Liver (tissue), 9 donors: ENCODE measurements around the gene XAF1. TPM values are rescaled to one million over a fixed set of nuclear protein-coding genes. Genes with fewer than 3 reads are reported as not detected.

Experiments
- DNase-seq: peaks from one replicate; pipeline ENCODE4 v3.0.0-alpha.2; 2017; ENCODE audit warnings: low spot score
- H3K27ac ChIP-seq, 2 donors: one replicate each; pipeline ENCODE4 v1.7.0; 2013; ENCODE audit warnings: inconsistent platforms in 2 of 2, low read length in 2 of 2, control low read depth in 1 of 2, low read depth in 1 of 2, mild to moderate bottlenecking in 1 of 2
- H3K27me3 ChIP-seq, 4 donors: one replicate each; pipeline versions ENCODE4 v1.6.1 to v1.7.0; 2013; ENCODE audit warnings: low read length in 3 of 4, inconsistent platforms in 1 of 4, mild to moderate bottlenecking in 1 of 4, moderate library complexity in 1 of 4; ENCODE audit not compliant: control insufficient read depth in 4 of 4, insufficient read depth in 4 of 4
- H3K36me3 ChIP-seq, 4 donors: one replicate each; pipeline versions ENCODE4 v1.6.1 to v1.7.0; 2013; ENCODE audit warnings: low read length in 3 of 4, mild to moderate bottlenecking in 3 of 4, low read depth in 1 of 4, moderate library complexity in 1 of 4; ENCODE audit not compliant: control insufficient read depth in 4 of 4, insufficient read depth in 3 of 4
- H3K4me1 ChIP-seq, 4 donors: one replicate each; pipeline versions ENCODE4 v1.6.1 to v1.7.0; 2013; ENCODE audit warnings: low read length in 3 of 4, mild to moderate bottlenecking in 3 of 4, moderate library complexity in 1 of 4; ENCODE audit not compliant: control insufficient read depth in 4 of 4, insufficient read depth in 4 of 4
- H3K4me3 ChIP-seq, 3 donors: one replicate each; pipeline versions ENCODE4 v1.6.1 to v1.7.0; 2013; ENCODE audit warnings: low read length in 3 of 3, control low read depth in 1 of 3, low read depth in 1 of 3, mild to moderate bottlenecking in 1 of 3
- H3K9ac ChIP-seq, 2 donors: one replicate each; pipeline ENCODE4 v1.7.0; 2013; ENCODE audit warnings: low read length in 2 of 2, mild to moderate bottlenecking in 2 of 2, moderate library complexity in 2 of 2, control low read depth in 1 of 2, low read depth in 1 of 2
- H3K9me3 ChIP-seq, 4 donors: one replicate each; pipeline versions ENCODE4 v1.6.1 to v1.7.0; 2013; ENCODE audit warnings: low read length in 3 of 4; ENCODE audit not compliant: control insufficient read depth in 4 of 4
- EGR1 ChIP-seq, 2 donors: IDR thresholded peaks; 2 replicates each; pipeline ENCODE4 v1.6.1; 2016 to 2018; ENCODE audit warnings: antibody characterized with exemption in 2 of 2, low read depth in 2 of 2
- FOXA1 ChIP-seq: IDR thresholded peaks from 2 replicates; pipeline ENCODE4 v1.6.1; 2016; ENCODE audit warnings: antibody characterized with exemption
- FOXA2 ChIP-seq: IDR thresholded peaks from 2 replicates; pipeline ENCODE4 v1.6.1; 2016; ENCODE audit warnings: antibody characterized with exemption
- GABPA ChIP-seq, 2 donors: IDR thresholded peaks in 1 of 2; conservative IDR thresholded peaks in 1 of 2; 2 replicates each; pipeline ENCODE4 v1.6.1; 2016; ENCODE audit warnings: antibody characterized with exemption in 2 of 2, mild to moderate bottlenecking in 1 of 2, moderate library complexity in 1 of 2
- HNF4A ChIP-seq, 2 donors: conservative IDR thresholded peaks; 2 replicates each; pipeline ENCODE4 v1.6.1; 2016; ENCODE audit warnings: antibody characterized with exemption in 2 of 2, mild to moderate bottlenecking in 2 of 2
- HNF4G ChIP-seq: IDR thresholded peaks from 2 replicates; pipeline ENCODE4 v1.6.1; 2016; ENCODE audit warnings: antibody characterized with exemption
- JUND ChIP-seq, 2 donors: IDR thresholded peaks; 2 replicates each; pipeline ENCODE4 v1.6.1; 2016; ENCODE audit warnings: antibody characterized with exemption in 2 of 2
- NR2F2 ChIP-seq: IDR thresholded peaks from 2 replicates; pipeline ENCODE4 v1.6.1; 2016; ENCODE audit warnings: antibody characterized with exemption
- RAD21 ChIP-seq, 2 donors: IDR thresholded peaks; 2 replicates each; pipeline ENCODE4 v1.6.1; 2016; ENCODE audit warnings: antibody characterized with exemption in 2 of 2, mild to moderate bottlenecking in 2 of 2
- RXRA ChIP-seq, 2 donors: IDR thresholded peaks; 2 replicates each; pipeline ENCODE4 v1.6.1; 2017 to 2018; ENCODE audit warnings: antibody characterized with exemption in 2 of 2, mild to moderate bottlenecking in 1 of 2
- SP1 ChIP-seq: IDR thresholded peaks from 2 replicates; pipeline ENCODE4 v1.6.1; 2018; ENCODE audit warnings: antibody characterized with exemption, mild to moderate bottlenecking
- TAF1 ChIP-seq: conservative IDR thresholded peaks from 2 replicates; pipeline ENCODE4 v1.6.1; 2016; ENCODE audit warnings: antibody characterized with exemption, mild to moderate bottlenecking
- YY1 ChIP-seq: IDR thresholded peaks from 2 replicates; pipeline ENCODE4 v1.6.1; 2016; ENCODE audit warnings: antibody characterized with exemption, mild to moderate bottlenecking
- WGBS: extraction: QIAGEN DNeasy Blood & Tissue Kit; methylation state at CpG from one replicate; pipeline ENCODE4 v1.1.7; 2013; 5-methylcytosine and 5-hydroxymethylcytosine counted together
- polyA plus RNA-seq, 2 donors: library from polyadenylated mRNA; stranded (reverse) in 1 of 2; unstranded in 1 of 2; fragments of 200-250 nt in 1 of 2; fragments of >200 nt in 1 of 2; fragmentation: Nextera tagmentation in 1 of 2; extraction: Ambion mirVana in 1 of 2; gene quantifications; one replicate each; pipeline versions ENCODE4 v1.2.1 to v1.2.3, GENCODE V29; 2013 to 2015
- total RNA-seq, 2 donors: library from RNA; depleted of rRNA; stranded (reverse); fragments of >200 nt; gene quantifications; one replicate each; pipeline ENCODE4 v1.2.3, GENCODE V29; 2014
- TF ChIP-seq, protein P1 (sequence below): IDR thresholded peaks from 2 replicates; pipeline ENCODE4 v1.6.1; 2016; ENCODE audit warnings: antibody characterized with exemption, mild to moderate bottlenecking
- TF ChIP-seq, protein P2 (sequence below): IDR thresholded peaks from 2 replicates; pipeline ENCODE4 v1.6.1; 2016; ENCODE audit warnings: antibody characterized with exemption
- TF ChIP-seq, protein P3 (sequence below): IDR thresholded peaks from 2 replicates; pipeline ENCODE4 v1.6.1; 2016; ENCODE audit warnings: antibody characterized with exemption
- TF ChIP-seq, protein P4 (sequence below): IDR thresholded peaks from 2 replicates; pipeline ENCODE4 v1.6.1; 2016; ENCODE audit warnings: antibody characterized with exemption
- TF ChIP-seq, protein P5 (sequence below): fragments of 150-350 bp; IDR thresholded peaks from 2 replicates; pipeline ENCODE4 v1.5.1; 2017; ENCODE audit warnings: improper control_type of control experiment, low read depth, low read length; ENCODE audit not compliant: missing input control
- donor health status: healthy.
- donor health status: healthy.
- donor health status: healthy.
- donor health status: healthy.
- donor health status: healthy.

XAF1 gene
- total and polyA plus RNA-seq, 4 donors = 6.7 to 33.9 (median 19.2) TPM

DNA sequence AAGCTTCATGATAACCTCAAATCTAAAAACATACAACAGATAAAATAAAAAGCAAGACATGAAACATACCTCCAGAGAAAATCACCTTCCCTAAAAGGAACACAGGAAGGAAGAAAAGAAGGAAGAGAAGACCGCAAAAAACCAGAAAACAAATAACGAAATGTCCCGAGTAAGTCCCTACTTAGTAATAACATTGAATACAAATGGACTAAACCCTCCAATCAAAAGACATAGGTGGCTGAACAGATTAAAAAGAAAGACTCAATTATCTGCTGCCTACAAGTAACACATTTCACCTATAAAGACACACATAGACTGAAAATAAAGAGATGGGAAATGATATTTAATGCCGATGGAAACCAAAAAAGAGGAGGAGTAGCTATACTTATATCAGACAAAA, 26.4 kb downstream of the XAF1 start:
- Histone ChIP-seq H3K4me1 (peaks cover 0 to 13% (median 5%) of the 10 kb centered on the region in 4 donors), H3K27me3 (no peaks in the 10 kb centered on the region), H3K4me3 (no peak overlapping the region), H3K36me3 (no peaks in the 10 kb centered on the region), H3K27ac (no peak overlapping the region), H3K9me3 (peaks cover 0 to 8% (median 1%) of the 10 kb centered on the region in 4 donors), H3K9ac (no peak overlapping the region)
- TF ChIP-seq, protein P1, sequence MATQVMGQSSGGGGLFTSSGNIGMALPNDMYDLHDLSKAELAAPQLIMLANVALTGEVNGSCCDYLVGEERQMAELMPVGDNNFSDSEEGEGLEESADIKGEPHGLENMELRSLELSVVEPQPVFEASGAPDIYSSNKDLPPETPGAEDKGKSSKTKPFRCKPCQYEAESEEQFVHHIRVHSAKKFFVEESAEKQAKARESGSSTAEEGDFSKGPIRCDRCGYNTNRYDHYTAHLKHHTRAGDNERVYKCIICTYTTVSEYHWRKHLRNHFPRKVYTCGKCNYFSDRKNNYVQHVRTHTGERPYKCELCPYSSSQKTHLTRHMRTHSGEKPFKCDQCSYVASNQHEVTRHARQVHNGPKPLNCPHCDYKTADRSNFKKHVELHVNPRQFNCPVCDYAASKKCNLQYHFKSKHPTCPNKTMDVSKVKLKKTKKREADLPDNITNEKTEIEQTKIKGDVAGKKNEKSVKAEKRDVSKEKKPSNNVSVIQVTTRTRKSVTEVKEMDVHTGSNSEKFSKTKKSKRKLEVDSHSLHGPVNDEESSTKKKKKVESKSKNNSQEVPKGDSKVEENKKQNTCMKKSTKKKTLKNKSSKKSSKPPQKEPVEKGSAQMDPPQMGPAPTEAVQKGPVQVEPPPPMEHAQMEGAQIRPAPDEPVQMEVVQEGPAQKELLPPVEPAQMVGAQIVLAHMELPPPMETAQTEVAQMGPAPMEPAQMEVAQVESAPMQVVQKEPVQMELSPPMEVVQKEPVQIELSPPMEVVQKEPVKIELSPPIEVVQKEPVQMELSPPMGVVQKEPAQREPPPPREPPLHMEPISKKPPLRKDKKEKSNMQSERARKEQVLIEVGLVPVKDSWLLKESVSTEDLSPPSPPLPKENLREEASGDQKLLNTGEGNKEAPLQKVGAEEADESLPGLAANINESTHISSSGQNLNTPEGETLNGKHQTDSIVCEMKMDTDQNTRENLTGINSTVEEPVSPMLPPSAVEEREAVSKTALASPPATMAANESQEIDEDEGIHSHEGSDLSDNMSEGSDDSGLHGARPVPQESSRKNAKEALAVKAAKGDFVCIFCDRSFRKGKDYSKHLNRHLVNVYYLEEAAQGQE = no peak
- no peak for TF ChIP-seq GABPA (IDR thresholded peaks at IDR 0.05 in 1 of 2, conservative IDR thresholded peaks at IDR 0.05 in 1 of 2)
- TF ChIP-seq EGR1 (IDR thresholded peaks at IDR 0.05; ENCODE audit: low read depth in 2 of 2) = no peak
- TF ChIP-seq RXRA (IDR thresholded peaks at IDR 0.05) = no peak
- TF ChIP-seq, protein P2, sequence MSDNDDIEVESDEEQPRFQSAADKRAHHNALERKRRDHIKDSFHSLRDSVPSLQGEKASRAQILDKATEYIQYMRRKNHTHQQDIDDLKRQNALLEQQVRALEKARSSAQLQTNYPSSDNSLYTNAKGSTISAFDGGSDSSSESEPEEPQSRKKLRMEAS = no peak
- TF ChIP-seq HNF4G = no peak
- no peak for TF ChIP-seq FOXA1
- TF ChIP-seq, protein P3, sequence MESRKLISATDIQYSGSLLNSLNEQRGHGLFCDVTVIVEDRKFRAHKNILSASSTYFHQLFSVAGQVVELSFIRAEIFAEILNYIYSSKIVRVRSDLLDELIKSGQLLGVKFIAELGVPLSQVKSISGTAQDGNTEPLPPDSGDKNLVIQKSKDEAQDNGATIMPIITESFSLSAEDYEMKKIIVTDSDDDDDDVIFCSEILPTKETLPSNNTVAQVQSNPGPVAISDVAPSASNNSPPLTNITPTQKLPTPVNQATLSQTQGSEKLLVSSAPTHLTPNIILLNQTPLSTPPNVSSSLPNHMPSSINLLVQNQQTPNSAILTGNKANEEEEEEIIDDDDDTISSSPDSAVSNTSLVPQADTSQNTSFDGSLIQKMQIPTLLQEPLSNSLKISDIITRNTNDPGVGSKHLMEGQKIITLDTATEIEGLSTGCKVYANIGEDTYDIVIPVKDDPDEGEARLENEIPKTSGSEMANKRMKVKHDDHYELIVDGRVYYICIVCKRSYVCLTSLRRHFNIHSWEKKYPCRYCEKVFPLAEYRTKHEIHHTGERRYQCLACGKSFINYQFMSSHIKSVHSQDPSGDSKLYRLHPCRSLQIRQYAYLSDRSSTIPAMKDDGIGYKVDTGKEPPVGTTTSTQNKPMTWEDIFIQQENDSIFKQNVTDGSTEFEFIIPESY = no peak
- TF ChIP-seq SP1 = no peak
- no peak for TF ChIP-seq JUND (IDR thresholded peaks at IDR 0.05)
- TF ChIP-seq NR2F2 = no peak
- TF ChIP-seq RAD21 (IDR thresholded peaks at IDR 0.05) = no peak
- TF ChIP-seq, protein P4, sequence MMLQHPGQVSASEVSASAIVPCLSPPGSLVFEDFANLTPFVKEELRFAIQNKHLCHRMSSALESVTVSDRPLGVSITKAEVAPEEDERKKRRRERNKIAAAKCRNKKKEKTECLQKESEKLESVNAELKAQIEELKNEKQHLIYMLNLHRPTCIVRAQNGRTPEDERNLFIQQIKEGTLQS = no peak
- TF ChIP-seq HNF4A (conservative IDR thresholded peaks at IDR 0.05) = no peak
- TF ChIP-seq YY1 = no peak
- TF ChIP-seq, protein P5, sequence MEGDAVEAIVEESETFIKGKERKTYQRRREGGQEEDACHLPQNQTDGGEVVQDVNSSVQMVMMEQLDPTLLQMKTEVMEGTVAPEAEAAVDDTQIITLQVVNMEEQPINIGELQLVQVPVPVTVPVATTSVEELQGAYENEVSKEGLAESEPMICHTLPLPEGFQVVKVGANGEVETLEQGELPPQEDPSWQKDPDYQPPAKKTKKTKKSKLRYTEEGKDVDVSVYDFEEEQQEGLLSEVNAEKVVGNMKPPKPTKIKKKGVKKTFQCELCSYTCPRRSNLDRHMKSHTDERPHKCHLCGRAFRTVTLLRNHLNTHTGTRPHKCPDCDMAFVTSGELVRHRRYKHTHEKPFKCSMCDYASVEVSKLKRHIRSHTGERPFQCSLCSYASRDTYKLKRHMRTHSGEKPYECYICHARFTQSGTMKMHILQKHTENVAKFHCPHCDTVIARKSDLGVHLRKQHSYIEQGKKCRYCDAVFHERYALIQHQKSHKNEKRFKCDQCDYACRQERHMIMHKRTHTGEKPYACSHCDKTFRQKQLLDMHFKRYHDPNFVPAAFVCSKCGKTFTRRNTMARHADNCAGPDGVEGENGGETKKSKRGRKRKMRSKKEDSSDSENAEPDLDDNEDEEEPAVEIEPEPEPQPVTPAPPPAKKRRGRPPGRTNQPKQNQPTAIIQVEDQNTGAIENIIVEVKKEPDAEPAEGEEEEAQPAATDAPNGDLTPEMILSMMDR = no peak
- no peak for TF ChIP-seq TAF1
- no peak for TF ChIP-seq FOXA2
- DNase-seq = no peak
- WGBS = 98% methylated on average over 4 of the region's 4 CpGs
